Fibroblast of lung (primary cell): Measurements from ENCODE around the gene MYL11.
"Not testable (repeated sequence)": the region's sequence is repeated elsewhere in the genome, so short reads cannot be mapped to it uniquely, and the experiment has no call there.

Experiments
- EZH2 ChIP-seq: IDR thresholded peaks from 2 replicates; pipeline ENCODE4 v1.5.1; 2012; ENCODE audit warnings: low read length, control low read depth, mild to moderate bottlenecking; ENCODE audit errors: missing control alignments
- TF ChIP-seq, protein P1 (sequence below), 2 donors: IDR thresholded peaks in 1 of 2; conservative IDR thresholded peaks in 1 of 2; 1 replicate in 1 of 2; 2 replicates in 1 of 2; pipeline ENCODE4 v1.5.1; 2011 to 2012; ENCODE audit warnings: low read length in 2 of 2, control low read depth in 1 of 2, inconsistent platforms in 1 of 2, low read depth in 1 of 2, mild to moderate bottlenecking in 1 of 2

DNA sequence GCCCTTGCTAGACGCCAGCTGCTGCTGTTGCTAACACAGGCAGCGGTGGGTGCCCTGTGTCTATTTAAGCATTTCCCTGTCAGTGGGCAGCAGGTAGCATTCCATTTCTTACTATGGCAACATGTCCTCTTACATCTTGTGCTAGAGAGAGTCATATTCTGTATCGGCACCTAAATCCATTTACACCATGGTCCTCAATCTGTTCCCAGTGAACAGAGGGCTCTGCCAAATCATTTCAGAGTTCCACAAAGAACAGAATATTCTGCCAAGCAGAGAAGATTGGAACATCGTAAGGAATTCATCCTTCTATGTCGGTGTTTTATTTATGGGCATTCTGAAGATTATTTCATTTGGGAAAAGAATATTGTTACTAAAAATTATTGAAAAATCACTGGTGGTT lies 35.9 kb upstream of the MYL11 start:
- TF ChIP-seq, protein P1, sequence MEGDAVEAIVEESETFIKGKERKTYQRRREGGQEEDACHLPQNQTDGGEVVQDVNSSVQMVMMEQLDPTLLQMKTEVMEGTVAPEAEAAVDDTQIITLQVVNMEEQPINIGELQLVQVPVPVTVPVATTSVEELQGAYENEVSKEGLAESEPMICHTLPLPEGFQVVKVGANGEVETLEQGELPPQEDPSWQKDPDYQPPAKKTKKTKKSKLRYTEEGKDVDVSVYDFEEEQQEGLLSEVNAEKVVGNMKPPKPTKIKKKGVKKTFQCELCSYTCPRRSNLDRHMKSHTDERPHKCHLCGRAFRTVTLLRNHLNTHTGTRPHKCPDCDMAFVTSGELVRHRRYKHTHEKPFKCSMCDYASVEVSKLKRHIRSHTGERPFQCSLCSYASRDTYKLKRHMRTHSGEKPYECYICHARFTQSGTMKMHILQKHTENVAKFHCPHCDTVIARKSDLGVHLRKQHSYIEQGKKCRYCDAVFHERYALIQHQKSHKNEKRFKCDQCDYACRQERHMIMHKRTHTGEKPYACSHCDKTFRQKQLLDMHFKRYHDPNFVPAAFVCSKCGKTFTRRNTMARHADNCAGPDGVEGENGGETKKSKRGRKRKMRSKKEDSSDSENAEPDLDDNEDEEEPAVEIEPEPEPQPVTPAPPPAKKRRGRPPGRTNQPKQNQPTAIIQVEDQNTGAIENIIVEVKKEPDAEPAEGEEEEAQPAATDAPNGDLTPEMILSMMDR (conservative IDR thresholded peaks at IDR 0.05 in 1 of 2, IDR thresholded peaks at IDR 0.05 in 1 of 2; ENCODE audit: low read depth in 1 of 2, low read length in 2 of 2) = not testable (repeated sequence)
- not testable (repeated sequence) for TF ChIP-seq EZH2
